Activated CD4-positive, alpha-beta T cell treated with anti-CD3 and anti-CD28 coated beads for 24 hours (primary cell): ENCODE data around the gene ROBO3.

ENCODE experiments used
- DNase-seq, 2 donors: peaks; one replicate each; pipeline ENCODE4 v3.0.0-alpha.2; 2020; ENCODE audit warnings: low read depth in 2 of 2

ROBO3 gene

DNA sequence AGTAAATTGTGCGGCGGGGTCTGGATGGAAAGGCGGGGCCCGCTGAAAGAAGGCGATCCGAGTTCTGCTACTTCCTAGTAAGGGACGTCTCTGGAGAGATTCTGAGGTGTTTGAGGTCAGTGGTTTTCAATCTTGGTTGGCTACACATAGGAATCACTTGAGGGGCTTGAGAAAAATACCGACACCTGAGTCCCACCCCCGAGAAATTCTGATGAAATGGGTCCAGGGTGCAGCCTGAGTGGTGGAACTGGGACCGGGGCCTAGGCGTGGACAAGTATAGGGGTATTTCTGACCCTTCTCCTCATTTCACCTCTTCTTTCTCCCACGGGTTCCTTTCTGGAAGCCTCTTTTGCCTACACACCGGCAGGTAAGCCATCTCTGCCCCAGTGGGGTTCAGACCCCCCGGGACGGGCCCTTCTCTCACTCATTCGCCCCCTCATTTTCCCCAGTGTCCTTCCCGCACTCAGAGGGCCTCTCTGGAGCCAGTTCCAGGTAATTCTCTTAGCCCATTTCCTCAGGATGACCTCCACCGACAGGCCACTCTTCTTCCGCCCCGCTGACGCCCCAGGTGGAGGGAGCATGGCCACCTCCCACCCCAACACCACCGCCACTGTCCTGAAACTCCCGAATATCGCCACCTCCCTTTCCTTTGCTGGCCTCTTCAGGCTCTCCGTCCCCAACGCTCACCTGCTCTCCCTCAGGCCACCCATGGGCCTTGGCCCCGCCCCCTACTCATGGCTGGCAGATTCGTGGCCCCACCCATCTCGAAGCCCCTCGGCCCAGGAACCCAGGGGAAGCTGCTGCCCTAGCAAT lies 11.8 kb downstream of the ROBO3 start:
- DNase-seq = no peak

GRCh38 chr11:124877631-124877909 lies 12.3 kb downstream of the ROBO3 start:
- DNase-seq = no peak

- DNase-seq = no peak
Measured at GRCh38 chr11:124877910-124878758, 12.9 kb downstream of the ROBO3 start.

DNA sequence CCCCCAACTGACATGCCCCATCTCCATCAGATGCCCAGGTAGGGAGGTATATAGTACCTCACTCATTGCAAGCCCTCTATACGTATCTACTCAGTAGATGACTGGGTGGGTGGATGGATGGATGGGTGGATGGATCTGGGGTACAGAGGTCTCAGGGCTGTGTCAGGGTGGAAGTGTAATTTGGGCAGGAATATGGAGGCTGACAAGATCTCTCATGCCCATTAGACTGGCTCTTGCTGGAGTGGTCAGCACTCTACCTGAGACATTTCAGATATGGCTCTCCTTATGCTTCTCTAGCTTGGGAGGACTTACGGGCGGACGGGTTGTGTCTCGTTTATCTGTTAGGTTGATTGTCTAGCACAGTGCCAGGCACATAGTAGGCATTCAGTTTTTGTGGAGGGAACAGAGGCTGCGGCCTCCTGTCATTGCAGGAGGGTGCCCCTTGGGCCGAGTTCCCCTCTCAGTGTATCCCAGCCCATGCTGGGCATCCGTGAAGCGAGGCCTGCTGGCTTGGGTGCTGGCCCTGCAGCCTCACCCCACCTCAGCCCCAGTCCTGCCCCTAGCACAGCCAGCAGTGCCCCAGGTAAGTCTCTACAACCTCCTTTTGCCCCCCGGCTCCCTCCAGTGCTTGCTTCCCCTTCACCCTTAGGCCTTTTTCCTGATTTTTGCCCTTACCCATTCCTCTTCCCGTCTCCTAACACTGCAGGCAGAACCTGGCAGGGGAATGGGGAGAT lies 13.7 kb downstream of the ROBO3 start:
- no peak for DNase-seq

GRCh38 chr11:124879493-124880289 lies 14.5 kb downstream of the ROBO3 start:
- no peak for DNase-seq

- DNase-seq = no peak
Measured at GRCh38 chr11:124880290-124880611, 15.0 kb downstream of the ROBO3 start.

GRCh38 chr11:124880958-124881357 lies 15.7 kb downstream of the ROBO3 start:
- no peak for DNase-seq

GRCh38 chr11:124882339-124883071 lies 17.3 kb downstream of the ROBO3 start:
- no peak for DNase-seq

- DNase-seq = no peak
Measured at GRCh38 chr11:124884340-124884739, 19.1 kb downstream of the ROBO3 start.

DNA sequence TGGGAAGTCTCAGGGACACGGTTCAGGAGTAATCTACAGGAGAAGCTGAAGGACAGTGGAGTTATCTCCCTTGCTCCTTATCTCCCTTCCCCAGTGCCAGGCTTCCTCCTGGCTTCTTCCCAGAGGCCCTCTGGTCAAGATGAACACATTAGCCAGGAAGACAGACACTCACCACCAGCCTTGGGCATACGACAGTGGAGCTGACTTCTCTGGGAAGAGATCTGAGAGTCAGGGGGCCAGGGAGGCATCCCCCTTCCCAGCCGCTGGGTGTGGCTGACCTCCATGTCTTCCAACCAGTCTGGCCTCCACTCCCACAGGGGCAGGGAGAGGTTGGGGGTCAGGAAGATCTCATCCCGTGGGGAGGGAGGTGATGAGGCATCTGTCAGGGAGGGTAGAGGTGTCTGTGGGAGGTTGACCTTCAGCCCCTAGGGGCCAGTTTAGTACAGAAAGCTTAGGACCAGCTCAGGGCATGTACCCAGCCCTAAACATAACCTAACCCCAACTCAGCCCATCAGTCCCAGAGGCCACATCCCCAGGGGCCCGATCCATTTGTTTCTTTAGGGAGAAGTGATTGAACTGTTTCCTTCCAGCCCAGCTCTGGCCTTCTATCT lies 19.7 kb downstream of the ROBO3 start:
- DNase-seq = no peak

DNA sequence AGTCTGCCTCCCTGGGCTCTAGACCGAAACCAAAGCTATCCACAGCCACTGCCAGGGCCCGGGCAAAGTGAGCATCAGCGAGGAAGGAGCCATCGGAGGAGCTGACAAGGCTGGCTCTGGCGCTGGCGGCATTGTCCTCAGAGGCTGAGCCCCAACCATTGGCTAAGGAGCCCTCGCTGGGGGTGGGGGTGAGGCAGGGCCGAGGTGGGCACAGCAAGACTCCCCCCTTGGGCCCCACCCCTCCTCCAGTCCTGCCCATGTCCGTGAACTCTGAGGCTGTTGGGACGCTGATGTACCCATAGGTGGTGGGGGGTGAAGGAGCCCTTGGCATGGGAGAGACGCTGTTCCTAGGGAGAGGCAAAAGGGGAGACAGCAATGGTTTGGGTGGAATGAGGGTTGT lies 21.2 kb downstream of the ROBO3 start:
- no peak for DNase-seq

DNA sequence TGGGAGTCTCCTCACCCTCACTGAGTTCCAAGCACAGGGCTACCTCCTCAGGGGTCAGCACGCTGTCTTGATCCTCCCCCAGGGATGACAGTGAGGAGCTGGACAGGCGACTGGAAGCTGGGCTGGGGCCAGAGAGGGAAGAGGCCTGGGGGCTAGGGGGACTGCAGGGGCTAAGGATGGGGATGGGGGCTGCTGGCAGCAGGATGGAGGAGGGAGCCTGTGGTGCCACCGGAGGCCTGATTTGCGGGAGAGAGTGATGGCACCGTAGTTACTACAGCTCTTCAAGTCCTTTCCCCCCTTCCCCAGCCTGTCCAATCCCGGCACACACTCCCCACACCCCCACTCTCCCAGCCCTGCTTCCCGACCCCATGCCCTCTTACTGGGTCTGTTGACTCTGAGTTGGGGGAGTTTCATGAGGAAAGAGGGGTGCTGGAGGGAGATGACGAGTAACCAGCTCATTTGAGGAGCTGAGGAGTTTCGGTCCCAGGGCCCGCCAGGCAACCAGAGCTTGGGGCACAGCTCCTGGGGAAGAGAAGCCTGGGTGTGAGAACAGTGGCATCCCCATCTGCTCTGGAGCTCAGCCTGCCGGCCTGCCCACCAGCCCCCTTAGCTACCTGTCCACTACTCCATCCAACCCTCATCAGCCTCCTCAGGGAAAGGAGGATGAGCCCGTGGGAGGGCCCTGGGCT lies 21.9 kb downstream of the ROBO3 start:
- DNase-seq = no peak

DNA sequence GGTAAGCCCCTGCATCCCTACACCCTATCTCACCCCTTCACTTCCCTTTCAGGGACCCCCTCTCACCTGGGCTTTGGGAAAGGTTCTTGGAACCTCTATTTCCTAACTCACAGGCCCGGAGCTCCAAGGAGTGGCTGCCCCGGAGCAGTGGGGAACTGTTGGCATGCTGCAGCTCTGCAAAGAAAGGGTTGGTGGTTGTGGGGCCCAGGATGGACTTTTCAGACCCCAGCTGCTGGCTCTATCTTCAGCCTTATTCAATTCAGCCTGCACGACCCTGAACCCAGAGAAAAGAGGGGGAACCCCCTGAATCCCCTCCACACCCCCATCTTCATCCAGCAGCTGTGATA lies 22.4 kb downstream of the ROBO3 start:
- no peak for DNase-seq

DNA sequence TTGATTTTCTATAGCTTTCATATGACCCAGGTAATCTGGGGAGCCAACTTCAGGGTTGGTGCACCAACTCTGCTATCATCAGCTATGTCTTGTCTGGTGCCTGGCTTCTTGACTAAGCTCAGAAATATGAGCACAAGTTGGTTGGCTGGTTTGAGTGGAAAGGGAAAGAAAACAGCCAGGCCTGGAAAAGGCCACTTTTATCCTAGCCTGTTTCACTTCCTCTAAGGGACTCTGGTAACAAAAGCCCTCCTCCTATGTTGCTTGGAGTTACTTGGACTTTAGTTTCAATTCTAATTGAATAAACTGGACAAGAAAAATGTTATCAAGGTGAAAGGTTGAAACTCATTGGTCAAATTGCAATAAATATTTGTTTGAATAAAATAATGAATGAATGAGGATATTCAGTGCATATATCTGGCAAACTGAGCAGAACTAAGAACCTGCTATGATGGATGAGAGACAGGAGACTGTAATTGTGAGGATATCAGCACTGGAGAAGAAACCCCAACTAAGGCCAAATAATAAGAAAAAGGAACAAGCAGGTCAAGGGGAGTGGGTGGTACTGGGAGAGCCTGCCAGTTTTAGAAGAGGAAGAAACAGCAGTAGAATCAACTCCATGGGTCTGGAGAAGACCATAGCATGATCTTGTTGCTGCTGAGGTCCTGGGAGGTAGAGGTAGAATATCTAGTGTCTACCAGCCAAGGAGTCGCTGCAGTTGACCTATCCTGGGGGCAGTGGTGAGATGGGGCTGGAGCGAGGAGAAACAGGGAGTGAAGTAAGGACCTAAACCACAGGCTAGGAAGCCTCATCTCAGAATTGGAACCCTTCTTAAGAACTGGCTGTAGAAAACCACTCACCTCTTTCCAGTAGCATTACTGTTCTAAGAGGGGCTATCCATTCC lies 24.2 kb downstream of the ROBO3 start:
- DNase-seq = no peak

DNA sequence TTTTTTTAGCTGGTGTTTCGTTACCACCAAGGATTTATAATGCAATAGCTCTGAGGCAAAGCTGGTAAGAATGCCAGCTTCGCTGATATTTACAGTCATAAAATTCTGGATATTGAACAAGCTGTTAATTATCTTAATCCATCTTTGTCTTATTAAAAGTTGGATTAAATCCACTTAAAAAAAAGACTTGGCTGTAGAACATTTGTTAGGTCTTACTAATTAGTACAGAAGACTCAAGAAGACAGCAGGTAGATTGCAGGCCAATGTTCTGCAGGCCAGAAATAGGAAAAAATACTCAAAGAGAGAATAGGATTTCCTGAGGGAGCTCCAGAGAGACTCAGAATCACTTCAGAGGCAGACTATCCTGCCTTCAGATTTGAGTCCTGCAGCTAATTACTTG lies 24.9 kb downstream of the ROBO3 start:
- no peak for DNase-seq

GRCh38 chr11:124890683-124891372 lies 25.6 kb downstream of the ROBO3 start:
- no peak for DNase-seq

DNA sequence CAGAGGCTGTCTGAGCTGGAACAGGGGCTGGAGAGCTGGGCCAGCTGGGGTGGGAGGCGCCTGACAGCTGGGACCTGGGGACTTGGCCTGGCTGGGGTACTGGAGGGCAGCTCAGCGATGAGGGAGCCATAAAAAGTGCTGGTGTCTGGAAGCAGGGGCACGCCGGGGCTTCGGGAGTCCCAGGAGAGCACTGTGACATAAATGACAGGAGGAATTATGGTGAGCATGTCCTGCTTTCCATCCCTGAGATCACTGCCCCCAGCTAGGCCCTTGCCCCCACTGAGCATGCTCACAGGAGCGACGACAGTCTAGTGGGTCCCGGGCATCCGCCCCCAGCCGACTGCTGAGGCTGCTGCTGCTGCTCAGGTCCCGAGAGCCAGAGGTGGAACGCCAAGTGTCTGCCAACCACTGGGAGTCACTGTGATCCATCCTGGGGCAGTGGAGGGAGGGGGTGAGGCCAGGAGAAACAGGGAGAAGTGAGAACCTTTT lies 26.2 kb downstream of the ROBO3 start:
- DNase-seq = no peak

DNA sequence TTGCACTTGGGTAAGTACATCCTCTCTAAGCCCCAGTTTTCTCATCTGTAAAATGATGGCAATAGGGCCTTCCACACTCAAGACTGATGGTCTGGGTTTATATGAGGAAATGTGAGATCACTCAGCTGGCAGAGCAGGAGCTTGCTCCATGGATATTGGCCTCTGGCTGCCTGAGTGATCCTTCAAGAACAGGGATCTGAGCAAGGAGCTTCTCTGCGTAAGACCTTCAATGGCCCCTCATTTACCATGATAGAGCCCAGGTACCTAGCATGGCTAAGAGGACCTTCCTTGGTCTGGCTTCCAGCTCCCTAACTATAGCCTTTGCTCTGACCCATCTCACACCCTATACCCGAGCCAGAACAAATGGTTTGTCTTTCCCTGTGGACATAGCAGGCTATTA lies 26.9 kb downstream of the ROBO3 start:
- DNase-seq = no peak
